Nephron (organoid): ENCODE measurements around the gene MFSD12.

Experiments used
- H3K27ac Mint-ChIP-seq, 3 experiments: 2 replicates each; pipeline ENCODE4 v1.8.0; 2020; ENCODE audit warnings: mixed read lengths in 3 of 3, mild to moderate bottlenecking in 2 of 3, moderate library complexity in 1 of 3
- H3K27me3 Mint-ChIP-seq: 2 replicates; pipeline ENCODE4 v1.8.0; 2021; ENCODE audit warnings: low read depth, mild to moderate bottlenecking, moderate library complexity, mixed read lengths
- H3K36me3 Mint-ChIP-seq: 2 replicates; pipeline ENCODE4 v1.8.0; 2020; ENCODE audit warnings: low read depth, mixed read lengths
- H3K4me1 Mint-ChIP-seq: 2 replicates; pipeline ENCODE4 v1.8.0; 2020; ENCODE audit warnings: mixed read lengths
- H3K4me3 Mint-ChIP-seq, 3 experiments: 2 replicates each; pipeline ENCODE4 v1.8.0; 2020; ENCODE audit warnings: mild to moderate bottlenecking in 3 of 3, mixed read lengths in 3 of 3, moderate library complexity in 2 of 3
- H3K9me3 Mint-ChIP-seq: 2 replicates; pipeline ENCODE4 v1.8.0; 2020; ENCODE audit warnings: mixed read lengths
- CTCF ChIP-seq, 3 experiments: fragments of 200-600 bp; sonication (generic); IDR thresholded peaks; one replicate each; pipeline ENCODE4 v1.5.0; 2021; ENCODE audit warnings: antibody characterized with exemption in 3 of 3; ENCODE audit not compliant: unreplicated experiment in 3 of 3

Gene MFSD12

GRCh38 chr19:3513229-3514140 is 43.9 kb downstream of the MFSD12 start:
- Mint-ChIP-seq H3K27me3 (no peaks in the 10 kb centered on the region), H3K9me3 (no peaks in the 10 kb centered on the region), H3K36me3 (peaks cover 17% of the 10 kb centered on the region), H3K4me3 (no peak overlapping the region), H3K27ac (no peak overlapping the region), H3K4me1 (peaks cover 32% of the 10 kb centered on the region)
- TF ChIP-seq CTCF (IDR thresholded peaks at IDR 0.05; ENCODE audit: unreplicated experiment in 3 of 3) = no peak

DNA sequence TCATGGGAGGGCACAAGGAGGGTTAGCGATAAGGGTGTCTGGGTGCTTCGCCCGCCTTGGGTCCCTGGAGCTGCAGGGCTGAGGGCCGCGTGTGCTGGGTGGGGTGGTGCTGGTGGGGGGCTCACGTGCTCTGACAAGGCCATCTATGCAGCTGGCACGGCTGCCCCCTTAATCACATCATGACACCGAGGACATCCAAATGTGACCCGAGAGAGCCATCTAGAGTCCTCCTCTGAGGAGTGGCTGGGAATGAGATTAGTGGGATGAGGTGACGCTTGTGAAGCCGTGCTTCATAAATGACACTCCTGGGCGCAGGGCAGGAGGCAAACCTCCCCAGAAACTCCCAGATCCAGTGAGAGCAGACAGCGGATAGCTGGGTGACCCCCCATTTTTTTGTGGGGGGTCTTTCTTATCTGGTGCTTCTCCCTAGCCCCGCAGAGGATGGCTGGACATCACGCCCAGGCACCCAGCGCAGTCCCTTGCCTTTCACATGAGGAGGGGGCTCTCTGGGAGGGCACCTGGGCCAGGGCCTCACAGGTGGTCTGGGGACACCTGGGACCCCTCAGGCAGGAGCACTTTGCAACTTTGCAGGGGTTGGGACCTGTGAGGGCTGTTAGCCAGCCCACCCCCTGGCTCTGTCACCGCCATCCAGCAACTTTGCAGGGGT is 44.7 kb downstream of the MFSD12 start:
- H3K27ac Mint-ChIP-seq = no peak overlapping the region
- peaks cover 17% of the 10 kb centered on the region for H3K36me3 Mint-ChIP-seq
- H3K27me3 Mint-ChIP-seq = no peaks in the 10 kb centered on the region
- TF ChIP-seq CTCF (IDR thresholded peaks at IDR 0.05; ENCODE audit: unreplicated experiment in 3 of 3) = no peak
- no peak overlapping the region for H3K4me3 Mint-ChIP-seq
- H3K9me3 Mint-ChIP-seq = no peaks in the 10 kb centered on the region
- H3K4me1 Mint-ChIP-seq = peaks cover 33% of the 10 kb centered on the region

DNA sequence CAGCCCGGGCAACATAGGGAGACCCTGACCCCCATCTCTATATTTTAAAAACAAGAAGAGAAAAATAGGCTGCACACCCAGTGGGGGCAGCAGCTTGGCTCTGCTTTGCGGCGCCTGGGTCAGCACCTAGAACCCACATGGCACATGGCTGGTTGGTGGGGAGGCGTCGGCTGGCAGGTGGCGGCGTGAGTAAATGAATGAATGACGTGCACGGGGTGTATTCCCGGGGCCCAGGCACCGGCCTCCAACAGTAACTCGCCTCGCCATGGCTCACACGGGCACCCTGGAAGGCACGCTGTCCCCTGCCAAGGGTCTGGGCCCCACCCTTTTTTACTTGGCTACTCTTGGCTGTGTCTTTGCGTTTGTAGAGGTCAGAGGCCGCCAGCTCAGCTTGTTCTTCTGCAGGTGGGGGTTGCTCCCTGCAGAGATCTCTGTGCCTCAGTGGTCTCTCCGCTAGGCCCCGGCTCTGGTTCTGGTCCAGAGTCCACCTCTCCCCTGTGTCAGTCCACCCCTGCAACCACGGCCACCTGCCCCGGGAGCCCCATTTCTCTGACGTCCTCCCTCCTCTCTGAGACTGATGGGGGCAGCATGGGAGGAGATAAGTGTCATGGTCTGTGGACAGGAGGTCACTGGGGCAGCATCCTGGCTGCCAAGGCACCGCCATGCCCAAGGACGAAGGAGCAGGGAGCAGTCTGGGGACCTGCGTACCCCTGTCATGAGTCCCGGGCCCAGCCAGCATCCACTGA is 45.7 kb downstream of the MFSD12 start:
- Mint-ChIP-seq H3K4me3 (no peak overlapping the region), H3K36me3 (peaks cover 17% of the 10 kb centered on the region), H3K4me1 (peaks cover 43% of the 10 kb centered on the region), H3K27ac (no peak overlapping the region), H3K9me3 (no peaks in the 10 kb centered on the region), H3K27me3 (no peaks in the 10 kb centered on the region)
- no peak for TF ChIP-seq CTCF (IDR thresholded peaks at IDR 0.05; ENCODE audit: unreplicated experiment in 3 of 3)

- Mint-ChIP-seq H3K27ac (no peak overlapping the region), H3K36me3 (peaks cover 17% of the 10 kb centered on the region), H3K27me3 (no peaks in the 10 kb centered on the region), H3K4me1 (peaks cover 39% of the 10 kb centered on the region), H3K4me3 (no peak overlapping the region), H3K9me3 (no peaks in the 10 kb centered on the region)
- TF ChIP-seq CTCF (IDR thresholded peaks at IDR 0.05; ENCODE audit: unreplicated experiment in 3 of 3) = no peak
These were observed 46.7 kb downstream of the MFSD12 start for GRCh38 chr19:3510727-3511126.

- H3K27ac Mint-ChIP-seq = peak overlapping the region in 2 of 3 experiments; percentile 12 to 42
- peaks cover 34% of the 10 kb centered on the region for H3K4me1 Mint-ChIP-seq
- no peaks in the 10 kb centered on the region for H3K9me3 Mint-ChIP-seq
- H3K27me3 Mint-ChIP-seq = no peaks in the 10 kb centered on the region
- H3K36me3 Mint-ChIP-seq = peaks cover 17% of the 10 kb centered on the region
- H3K4me3 Mint-ChIP-seq = peak overlapping the region; percentile 75 to 93 (median 81)
- TF ChIP-seq CTCF (IDR thresholded peaks at IDR 0.05; ENCODE audit: unreplicated experiment in 3 of 3) = no peak
These were observed 47.8 kb downstream of the MFSD12 start for GRCh38 chr19:3509566-3509989.
